GM23248 (cell line): ENCODE results near the gene SH3D19. TPM values are rescaled to one million over a fixed set of nuclear protein-coding genes. Genes with fewer than 3 reads are reported as not detected.

Experiments
- DNase-seq: peaks from one replicate; pipeline ENCODE4 v3.0.0-alpha.2; 2015
- H2AFZ ChIP-seq: fragments of 200-600 bp; sonication (generic); 2 replicates; pipeline ENCODE4 v1.6.1; 2016; ENCODE audit warnings: antibody characterized with exemption
- H3F3A ChIP-seq: fragments of 200-600 bp; sonication (generic); 2 replicates; pipeline ENCODE4 v1.6.1; 2016; ENCODE audit warnings: mild to moderate bottlenecking, antibody characterized with exemption, mixed run types; ENCODE audit not compliant: insufficient read depth
- H3K27ac ChIP-seq: fragments of 200-600 bp; sonication (generic); 2 replicates; pipeline ENCODE4 v1.5.1; 2016; ENCODE audit warnings: mild to moderate bottlenecking
- H3K27me3 ChIP-seq: fragments of 200-600 bp; sonication (generic); replicated peaks from 2 replicates; pipeline ENCODE4 v1.6.1; 2016; ENCODE audit warnings: mild to moderate bottlenecking; ENCODE audit not compliant: insufficient read depth
- H3K36me3 ChIP-seq: fragments of 200-600 bp; sonication (generic); 2 replicates; pipeline ENCODE4 v1.6.1; 2016; ENCODE audit warnings: low read depth, mild to moderate bottlenecking
- H3K4me1 ChIP-seq: fragments of 200-600 bp; sonication (generic); 2 replicates; pipeline ENCODE4 v1.6.1; 2016; ENCODE audit warnings: mild to moderate bottlenecking; ENCODE audit not compliant: insufficient read depth
- H3K4me2 ChIP-seq: fragments of 200-600 bp; sonication (generic); one replicate; pipeline ENCODE4 v1.6.1; 2016; ENCODE audit warnings: mild to moderate bottlenecking; ENCODE audit not compliant: unreplicated experiment
- H3K4me3 ChIP-seq: fragments of 200-600 bp; sonication (generic); 2 replicates; pipeline ENCODE4 v1.5.1; 2016; ENCODE audit warnings: mild to moderate bottlenecking
- H3K79me2 ChIP-seq: fragments of 200-600 bp; sonication (generic); 2 replicates; pipeline ENCODE4 v1.6.1; 2016; ENCODE audit warnings: mild to moderate bottlenecking; ENCODE audit not compliant: insufficient read depth
- H3K9ac ChIP-seq: fragments of 200-600 bp; sonication (generic); 2 replicates; pipeline ENCODE4 v1.6.1; 2016; ENCODE audit warnings: mild to moderate bottlenecking
- H3K9me2 ChIP-seq: fragments of 200-600 bp; sonication (generic); 2 replicates; pipeline ENCODE4 v1.6.1; 2016; ENCODE audit warnings: mixed run types, mild to moderate bottlenecking, moderate library complexity; ENCODE audit not compliant: insufficient read depth
- H3K9me3 ChIP-seq: fragments of 200-600 bp; sonication (generic); one replicate; pipeline ENCODE4 v1.6.1; 2017; ENCODE audit warnings: low read depth
- H4K20me1 ChIP-seq: fragments of 200-600 bp; sonication (generic); 2 replicates; pipeline ENCODE4 v1.6.0; 2016; ENCODE audit not compliant: insufficient read depth
- EZH2 ChIP-seq: fragments of 200-600 bp; sonication (generic); IDR thresholded peaks from 2 replicates; pipeline ENCODE4 v1.6.1; 2018; ENCODE audit warnings: antibody characterized with exemption, mild to moderate bottlenecking; ENCODE audit not compliant: insufficient read depth, poor library complexity, severe bottlenecking
- EZH2phosphoT487 ChIP-seq: fragments of 200-600 bp; sonication (generic); IDR thresholded peaks from 2 replicates; pipeline ENCODE4 v1.6.1; 2018; ENCODE audit warnings: antibody characterized with exemption, moderate library complexity, mild to moderate bottlenecking, low read depth; ENCODE audit not compliant: insufficient read depth
- WGBS, 2 experiments: methylation state at CpG; one replicate each; pipeline ENCODE4 v1.1.6; 2015 to 2017; ENCODE audit warnings: low lambda C conversion rate in 2 of 2, low coverage in 1 of 2; ENCODE audit errors: missing lambda C conversion rate in 2 of 2; 5-methylcytosine and 5-hydroxymethylcytosine counted together
- in situ Hi-C: fragments of 300-500 bp; cut with MboI; formaldehyde crosslinking; loops from 2 replicates; pipeline ENCODE4 v1.15.0; 2020
- polyA plus RNA-seq: library from polyadenylated mRNA; unstranded; fragments of >200 nt; fragmentation: Nextera tagmentation; extraction: Ambion mirVana; gene quantifications from 2 replicates; pipeline ENCODE4 v1.2.1, GENCODE V29; 2016
- total RNA-seq: library from RNA; depleted of rRNA; stranded (reverse); fragments of >200 nt; shearing (Covaris generic); gene quantifications from 2 replicates; pipeline ENCODE4 v1.2.3, GENCODE V29; 2014

The SH3D19 gene
- total and polyA plus RNA-seq, 2 experiments from 2014 or later: 29.1 to 47.8 TPM

GRCh38 chr4:151153585-151153984, 171.8 kb downstream of the SH3D19 start:
- DNase-seq: no peak
- no peak overlapping the region for H3K4me3 ChIP-seq
- in situ Hi-C loops: no loop called here
- no peak overlapping the region for H3K9ac ChIP-seq
- H2AFZ ChIP-seq: no peak overlapping the region
- WGBS, 2 experiments: 82 to 89% methylated on average over 2 of the region's 2 CpGs
- H3K9me2 ChIP-seq: no peaks in the 10 kb centered on the region
- peaks cover 15% of the 10 kb centered on the region; the same call in 1 of the 2 replicates for H3K36me3 ChIP-seq
- H3K4me2 ChIP-seq: no peak overlapping the region
- no peaks in the 10 kb centered on the region for H3K9me3 ChIP-seq
- TF ChIP-seq EZH2 (no peak), EZH2phosphoT487 (no peak)
- H4K20me1 ChIP-seq: no peaks in the 10 kb centered on the region
- no peaks in the 10 kb centered on the region for H3K27me3 ChIP-seq
- no peaks in the 10 kb centered on the region for H3F3A ChIP-seq
- no peaks in the 10 kb centered on the region for H3K4me1 ChIP-seq
- no peaks in the 10 kb centered on the region for H3K79me2 ChIP-seq
- H3K27ac ChIP-seq: no peak overlapping the region

GRCh38 chr4:151152028-151152427, 173.4 kb downstream of the SH3D19 start:
- H3K27ac ChIP-seq: no peak overlapping the region
- H3K79me2 ChIP-seq: no peaks in the 10 kb centered on the region
- H3K4me1 ChIP-seq: no peaks in the 10 kb centered on the region
- peaks cover 21% of the 10 kb centered on the region for H3K36me3 ChIP-seq
- peak; percentile 7 for DNase-seq
- no peaks in the 10 kb centered on the region for H4K20me1 ChIP-seq
- no peaks in the 10 kb centered on the region for H3F3A ChIP-seq
- no peak overlapping the region for H3K9ac ChIP-seq
- TF ChIP-seq EZH2 (no peak), EZH2phosphoT487 (no peak)
- WGBS, 2 experiments: 4 to 26% methylated on average over 1 of the region's 1 CpG
- in situ Hi-C loops: no loop called here
- no peak overlapping the region for H3K4me3 ChIP-seq
- no peaks in the 10 kb centered on the region for H3K9me3 ChIP-seq
- no peak overlapping the region for H2AFZ ChIP-seq
- no peaks in the 10 kb centered on the region for H3K9me2 ChIP-seq
- no peak overlapping the region for H3K4me2 ChIP-seq
- H3K27me3 ChIP-seq: no peaks in the 10 kb centered on the region

- Histone ChIP-seq H3K27ac (no peak overlapping the region), H3K4me2 (no peak overlapping the region), H3K9me3 (no peaks in the 10 kb centered on the region), H3K9me2 (no peaks in the 10 kb centered on the region), H3K27me3 (no peaks in the 10 kb centered on the region), H3F3A (no peaks in the 10 kb centered on the region), H3K4me3 (no peak overlapping the region), H3K36me3 (peaks cover 21% of the 10 kb centered on the region), H4K20me1 (no peaks in the 10 kb centered on the region), H3K9ac (no peak overlapping the region), H3K79me2 (no peaks in the 10 kb centered on the region), H2AFZ (no peak overlapping the region), H3K4me1 (no peaks in the 10 kb centered on the region)
- DNase-seq: no peak
- 87 to 88% methylated on average over 9 of the region's 9 CpGs for WGBS, 2 experiments
- TF ChIP-seq EZH2: no peak
- no peak for TF ChIP-seq EZH2phosphoT487
- in situ Hi-C loops: no loop called here
These were observed 174.4 kb downstream of the SH3D19 start for GRCh38 chr4:151150821-151151580.

GRCh38 chr4:151148261-151148660, 177.1 kb downstream of the SH3D19 start:
- Histone ChIP-seq H3F3A (no peaks in the 10 kb centered on the region), H3K9me2 (no peaks in the 10 kb centered on the region), H3K4me2 (no peak overlapping the region), H4K20me1 (no peaks in the 10 kb centered on the region), H3K4me1 (no peaks in the 10 kb centered on the region), H3K4me3 (no peak overlapping the region), H3K79me2 (no peaks in the 10 kb centered on the region), H3K27me3 (no peaks in the 10 kb centered on the region), H3K9ac (no peak overlapping the region), H3K27ac (no peak overlapping the region), H2AFZ (no peak overlapping the region), H3K9me3 (no peaks in the 10 kb centered on the region), H3K36me3 (peaks cover 26% of the 10 kb centered on the region)
- WGBS, 2 experiments: 79% methylated on average over 4 of the region's 4 CpGs
- in situ Hi-C loops: no loop called here
- DNase-seq: no peak
- TF ChIP-seq EZH2 (no peak), EZH2phosphoT487 (no peak)
